ENCODE results near the gene AHRR.
A peak's percentile ranks its signal among the peaks of the same experiment; 100 is the strongest.

The AHRR gene

DNA sequence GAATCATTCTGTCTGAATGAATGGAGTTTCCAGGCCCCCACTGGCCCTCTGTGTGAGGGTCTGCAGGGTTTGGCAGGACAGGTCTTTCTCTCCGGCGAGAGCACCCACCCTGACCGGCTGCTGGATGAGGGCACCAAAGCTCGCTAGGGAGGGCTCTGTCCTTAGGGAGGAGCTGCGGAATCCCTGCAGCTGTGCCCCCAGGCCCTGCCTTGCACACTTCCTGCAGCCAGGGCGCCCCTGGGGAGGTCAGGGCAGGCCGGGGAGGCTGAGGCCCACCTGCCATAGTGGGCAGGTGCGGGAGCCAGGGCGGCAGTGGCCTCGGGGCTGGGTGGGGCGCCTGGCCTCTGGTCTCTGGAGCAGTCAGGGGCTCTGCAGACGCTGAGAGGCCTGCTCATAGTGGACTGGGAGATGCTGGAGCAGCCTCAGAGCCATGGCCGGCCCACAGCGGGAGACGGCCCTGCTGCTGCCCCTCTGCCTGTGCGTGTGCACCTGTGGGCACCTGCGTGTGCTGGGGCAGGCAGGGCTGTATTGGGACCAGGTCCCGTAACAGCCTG, 157.5 kb downstream of the AHRR start:
- TF ChIP-seq EGR1 (IDR thresholded peaks at IDR 0.05): no peak
- no peak for TF ChIP-seq CEBPB (IDR thresholded peaks at IDR 0.05)
- TF ChIP-seq, protein P1, sequence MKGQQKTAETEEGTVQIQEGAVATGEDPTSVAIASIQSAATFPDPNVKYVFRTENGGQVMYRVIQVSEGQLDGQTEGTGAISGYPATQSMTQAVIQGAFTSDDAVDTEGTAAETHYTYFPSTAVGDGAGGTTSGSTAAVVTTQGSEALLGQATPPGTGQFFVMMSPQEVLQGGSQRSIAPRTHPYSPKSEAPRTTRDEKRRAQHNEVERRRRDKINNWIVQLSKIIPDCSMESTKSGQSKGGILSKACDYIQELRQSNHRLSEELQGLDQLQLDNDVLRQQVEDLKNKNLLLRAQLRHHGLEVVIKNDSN (IDR thresholded peaks at IDR 0.05): no peak

DNA sequence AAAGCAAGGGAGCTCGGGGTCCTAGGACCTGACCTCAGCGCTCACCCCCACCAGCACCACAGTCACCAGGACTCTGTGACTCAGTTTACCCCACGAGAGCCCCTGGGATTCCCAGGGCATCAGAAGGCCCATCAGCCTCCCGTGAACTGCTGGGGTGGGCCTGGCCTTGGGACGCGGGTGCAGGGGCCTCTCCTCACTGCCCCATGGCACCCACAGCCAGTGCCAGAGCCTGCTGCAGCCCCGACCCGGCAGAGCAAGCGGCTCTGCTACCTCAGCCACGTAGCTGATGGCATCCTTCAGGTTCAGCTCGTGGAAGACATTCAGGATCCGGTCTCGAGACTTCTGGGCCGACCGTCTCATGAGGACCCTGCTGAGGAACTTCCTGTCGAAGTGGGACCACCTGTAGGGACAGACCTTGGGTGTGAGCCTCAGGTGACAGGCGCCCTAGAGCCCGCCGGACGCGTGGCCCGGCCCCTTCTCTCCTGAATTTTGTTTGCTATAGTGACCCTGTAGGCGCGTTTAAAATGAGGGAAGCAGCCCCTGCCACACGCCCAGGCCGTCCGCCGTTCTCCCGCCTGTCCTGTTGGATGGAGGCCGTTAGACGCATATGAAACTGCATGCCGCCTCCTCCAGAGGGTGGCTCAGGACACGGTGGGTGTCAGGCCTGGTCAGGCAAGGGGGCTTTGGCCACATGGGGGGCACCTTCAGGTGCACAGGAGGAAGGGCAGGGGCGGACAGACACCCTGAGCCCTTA, 158.2 kb downstream of the AHRR start:
- TF ChIP-seq, protein P1 (IDR thresholded peaks at IDR 0.05): no peak
- TF ChIP-seq TAF1 (IDR thresholded peaks at IDR 0.05; ENCODE audit: low read depth) (no peak), TCF12 (IDR thresholded peaks at IDR 0.05; ENCODE audit: low read depth) (no peak), RAD21 (IDR thresholded peaks at IDR 0.05; ENCODE audit: low read depth) (no peak), CEBPB (IDR thresholded peaks at IDR 0.05) (no peak), TEAD4 (IDR thresholded peaks at IDR 0.05) (no peak), ZBTB7A (IDR thresholded peaks at IDR 0.05; ENCODE audit: low read depth) (no peak), EP300 (IDR thresholded peaks at IDR 0.05; ENCODE audit: borderline replicate concordance) (no peak), FOXM1 (IDR thresholded peaks at IDR 0.05; ENCODE audit: borderline replicate concordance, low read depth) (no peak), EGR1 (IDR thresholded peaks at IDR 0.05) (no peak), YY1 (IDR thresholded peaks at IDR 0.05; ENCODE audit: low read depth) (no peak), CREB1 (IDR thresholded peaks at IDR 0.05; ENCODE audit: low read depth) (no peak), NFIC (IDR thresholded peaks at IDR 0.05) (no peak)
- TF ChIP-seq, protein P2, sequence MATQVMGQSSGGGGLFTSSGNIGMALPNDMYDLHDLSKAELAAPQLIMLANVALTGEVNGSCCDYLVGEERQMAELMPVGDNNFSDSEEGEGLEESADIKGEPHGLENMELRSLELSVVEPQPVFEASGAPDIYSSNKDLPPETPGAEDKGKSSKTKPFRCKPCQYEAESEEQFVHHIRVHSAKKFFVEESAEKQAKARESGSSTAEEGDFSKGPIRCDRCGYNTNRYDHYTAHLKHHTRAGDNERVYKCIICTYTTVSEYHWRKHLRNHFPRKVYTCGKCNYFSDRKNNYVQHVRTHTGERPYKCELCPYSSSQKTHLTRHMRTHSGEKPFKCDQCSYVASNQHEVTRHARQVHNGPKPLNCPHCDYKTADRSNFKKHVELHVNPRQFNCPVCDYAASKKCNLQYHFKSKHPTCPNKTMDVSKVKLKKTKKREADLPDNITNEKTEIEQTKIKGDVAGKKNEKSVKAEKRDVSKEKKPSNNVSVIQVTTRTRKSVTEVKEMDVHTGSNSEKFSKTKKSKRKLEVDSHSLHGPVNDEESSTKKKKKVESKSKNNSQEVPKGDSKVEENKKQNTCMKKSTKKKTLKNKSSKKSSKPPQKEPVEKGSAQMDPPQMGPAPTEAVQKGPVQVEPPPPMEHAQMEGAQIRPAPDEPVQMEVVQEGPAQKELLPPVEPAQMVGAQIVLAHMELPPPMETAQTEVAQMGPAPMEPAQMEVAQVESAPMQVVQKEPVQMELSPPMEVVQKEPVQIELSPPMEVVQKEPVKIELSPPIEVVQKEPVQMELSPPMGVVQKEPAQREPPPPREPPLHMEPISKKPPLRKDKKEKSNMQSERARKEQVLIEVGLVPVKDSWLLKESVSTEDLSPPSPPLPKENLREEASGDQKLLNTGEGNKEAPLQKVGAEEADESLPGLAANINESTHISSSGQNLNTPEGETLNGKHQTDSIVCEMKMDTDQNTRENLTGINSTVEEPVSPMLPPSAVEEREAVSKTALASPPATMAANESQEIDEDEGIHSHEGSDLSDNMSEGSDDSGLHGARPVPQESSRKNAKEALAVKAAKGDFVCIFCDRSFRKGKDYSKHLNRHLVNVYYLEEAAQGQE (IDR thresholded peaks at IDR 0.05; ENCODE audit: low read depth): no peak
- TF ChIP-seq, protein P3, sequence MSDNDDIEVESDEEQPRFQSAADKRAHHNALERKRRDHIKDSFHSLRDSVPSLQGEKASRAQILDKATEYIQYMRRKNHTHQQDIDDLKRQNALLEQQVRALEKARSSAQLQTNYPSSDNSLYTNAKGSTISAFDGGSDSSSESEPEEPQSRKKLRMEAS (IDR thresholded peaks at IDR 0.05): no peak

DNA sequence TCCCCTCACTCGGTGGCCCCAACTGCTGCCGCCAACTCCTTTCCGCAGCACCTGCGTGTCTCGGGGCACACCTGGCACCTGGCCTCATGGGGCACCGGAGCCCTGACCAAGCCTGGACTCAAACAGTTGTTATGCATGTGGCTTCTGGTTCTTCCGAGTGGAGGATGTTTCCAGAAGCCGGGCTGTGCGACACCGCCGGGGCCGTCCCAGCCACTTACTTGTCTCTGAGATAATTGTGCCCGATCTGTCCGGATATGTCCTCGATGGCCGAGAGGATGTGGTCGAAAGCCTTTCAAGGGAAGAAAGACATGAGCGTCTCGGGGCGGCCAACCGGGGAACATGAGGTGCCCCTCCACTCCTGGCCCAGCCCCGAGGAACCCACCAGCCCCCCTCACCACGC, 159.8 kb downstream of the AHRR start:
- no peak for TF ChIP-seq EGR1 (IDR thresholded peaks at IDR 0.05)
- TF ChIP-seq ZBTB7A (IDR thresholded peaks at IDR 0.05; ENCODE audit: low read depth): no peak
- no peak for TF ChIP-seq CREB1 (IDR thresholded peaks at IDR 0.05; ENCODE audit: low read depth)
- TF ChIP-seq TCF12 (IDR thresholded peaks at IDR 0.05; ENCODE audit: low read depth): no peak
- TF ChIP-seq YY1 (IDR thresholded peaks at IDR 0.05; ENCODE audit: low read depth): no peak
- TF ChIP-seq NFIC (IDR thresholded peaks at IDR 0.05): no peak
- TF ChIP-seq RAD21 (IDR thresholded peaks at IDR 0.05; ENCODE audit: low read depth): no peak
- TF ChIP-seq, protein P1 (IDR thresholded peaks at IDR 0.05): no peak
- no peak for TF ChIP-seq TEAD4 (IDR thresholded peaks at IDR 0.05)
- no peak for TF ChIP-seq EP300 (IDR thresholded peaks at IDR 0.05; ENCODE audit: borderline replicate concordance)
- TF ChIP-seq TAF1 (IDR thresholded peaks at IDR 0.05; ENCODE audit: low read depth): no peak
- no peak for TF ChIP-seq CEBPB (IDR thresholded peaks at IDR 0.05)
- TF ChIP-seq, protein P2 (IDR thresholded peaks at IDR 0.05; ENCODE audit: low read depth): no peak
- TF ChIP-seq, protein P3 (IDR thresholded peaks at IDR 0.05): no peak
- TF ChIP-seq FOXM1 (IDR thresholded peaks at IDR 0.05; ENCODE audit: borderline replicate concordance, low read depth): no peak

DNA sequence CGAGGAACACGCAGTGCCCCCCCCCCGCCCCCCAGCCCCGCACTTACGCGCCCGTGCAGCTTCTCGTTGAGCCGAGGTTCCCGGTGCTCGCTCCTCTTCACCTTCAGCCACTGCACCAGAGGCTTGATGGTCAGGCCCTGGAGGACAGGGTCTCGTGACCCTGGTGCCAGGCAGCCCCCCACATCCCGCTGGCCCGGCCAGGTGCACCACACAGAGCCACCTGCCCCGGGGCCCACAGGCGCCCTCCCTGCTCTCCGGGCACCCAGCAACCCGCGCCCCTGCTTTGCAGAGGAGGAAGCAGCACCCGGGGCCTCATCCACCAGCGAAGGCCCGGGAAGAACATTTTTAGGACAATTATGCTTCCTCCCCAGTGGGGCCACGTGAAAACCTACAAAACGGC, 160.5 kb downstream of the AHRR start:
- no peak for TF ChIP-seq NFIC (IDR thresholded peaks at IDR 0.05)
- TF ChIP-seq TAF1 (IDR thresholded peaks at IDR 0.05; ENCODE audit: low read depth): no peak

DNA sequence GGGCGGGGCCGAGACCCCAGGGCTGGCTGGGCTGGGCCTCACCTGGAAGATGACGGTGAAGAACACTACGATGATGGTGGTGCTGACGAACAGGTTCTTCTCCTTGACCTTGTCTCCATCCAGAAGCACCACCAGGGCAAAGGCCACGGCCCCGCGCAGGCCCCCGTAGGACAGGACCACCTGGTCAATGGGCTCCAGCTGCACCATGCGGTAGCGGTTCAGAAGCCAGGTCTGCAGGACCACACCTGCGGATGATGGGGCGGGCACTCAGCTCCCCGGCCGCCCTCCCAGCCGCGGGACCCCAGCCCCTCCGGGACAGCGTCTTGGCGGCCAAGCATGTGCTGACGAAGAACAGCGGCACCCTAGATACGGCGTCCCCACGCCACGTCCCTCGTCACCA, 161.0 kb downstream of the AHRR start:
- no peak for TF ChIP-seq CEBPB (IDR thresholded peaks at IDR 0.05)
- 0 out of 2 replicates have a peak, but pooled peaks have one; percentile 28 for TF ChIP-seq ZBTB7A (IDR thresholded peaks at IDR 0.05; ENCODE audit: low read depth)
- TF ChIP-seq NFIC (IDR thresholded peaks at IDR 0.05): no peak
- TF ChIP-seq, protein P1 (IDR thresholded peaks at IDR 0.05): no peak
